SKM-1 treated with dmso at 0.1 percent for 144 hours (cell line): ENCODE measurements around the gene FHIP1A.

Experiments
- DNase-seq: peaks from one replicate; lab custom pipeline; 2025; ENCODE audit not compliant: unreplicated experiment; lab: John Stamatoyannopoulos, UW

Gene FHIP1A

GRCh38 chr4:151455212-151455611 is 46.2 kb downstream of the FHIP1A start:
- no peak for DNase-seq

DNA sequence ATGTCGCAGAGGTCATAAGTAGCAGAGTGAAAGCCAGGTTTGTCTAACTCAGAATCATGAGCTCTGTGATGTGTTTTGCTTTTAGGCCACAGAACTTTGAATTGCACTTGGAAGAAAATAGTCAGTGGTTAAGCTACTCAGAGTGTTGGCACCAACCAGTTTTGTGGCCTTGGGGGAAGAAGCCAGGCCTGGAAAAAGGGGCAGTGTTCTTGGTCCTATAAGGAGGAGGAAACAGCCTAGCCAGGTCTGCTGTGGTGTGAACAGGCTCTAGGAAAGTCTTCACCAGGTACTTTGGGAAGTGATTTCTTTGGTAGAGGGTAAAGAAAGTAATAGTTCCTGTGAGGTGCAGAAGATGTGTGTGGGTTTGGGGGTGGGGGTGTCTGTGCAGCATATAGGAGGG is 49.2 kb downstream of the FHIP1A start:
- no peak for DNase-seq
